Neural progenitor cell (in vitro differentiated cells): Measurements from ENCODE around the gene GGTLC2. TPM values are rescaled to one million over a fixed set of nuclear protein-coding genes. Genes with fewer than 3 reads are reported as not detected.
"Not testable (repeated sequence)": the region's sequence is repeated elsewhere in the genome, so short reads cannot be mapped to it uniquely, and the experiment has no call there.

Source experiments
- DNase-seq: peaks from one replicate; pipeline ENCODE4 v3.0.0-alpha.2; 2016; ENCODE audit warnings: low spot score
- H2AFZ ChIP-seq: fragments of 200-600 bp; sonication (generic); replicated peaks from 2 replicates; pipeline ENCODE4 v1.6.1; 2016; ENCODE audit warnings: antibody characterized with exemption
- H3F3A ChIP-seq: fragments of 200-600 bp; sonication (generic); 2 replicates; pipeline ENCODE4 v1.6.1; 2016; ENCODE audit warnings: antibody characterized with exemption, low read depth
- H3K27ac ChIP-seq: fragments of 200-600 bp; sonication (generic); 2 replicates; pipeline ENCODE4 v1.5.1; 2016; ENCODE audit warnings: mild to moderate bottlenecking
- H3K27me3 ChIP-seq: fragments of 200-600 bp; sonication (generic); 2 replicates; pipeline ENCODE4 v1.6.1; 2016; ENCODE audit warnings: mild to moderate bottlenecking, moderate library complexity
- H3K36me3 ChIP-seq: fragments of 200-600 bp; sonication (generic); 2 replicates; pipeline ENCODE4 v1.5.1; 2016
- H3K4me1 ChIP-seq: fragments of 200-600 bp; sonication (generic); 2 replicates; pipeline ENCODE4 v1.6.1; 2016; ENCODE audit warnings: mixed run types
- H3K4me2 ChIP-seq: fragments of 200-600 bp; sonication (generic); 2 replicates; pipeline ENCODE4 v1.6.1; 2016
- H3K4me3 ChIP-seq: fragments of 200-600 bp; sonication (generic); 2 replicates; pipeline ENCODE4 v1.5.1; 2016
- H3K79me2 ChIP-seq: fragments of 200-600 bp; sonication (generic); 2 replicates; pipeline ENCODE4 v1.6.1; 2016; ENCODE audit warnings: low read depth
- H3K9ac ChIP-seq: fragments of 200-600 bp; sonication (generic); 2 replicates; pipeline ENCODE4 v1.6.1; 2016
- H3K9me3 ChIP-seq: fragments of 200-600 bp; sonication (generic); 2 replicates; pipeline ENCODE4 v1.5.1; 2016; ENCODE audit warnings: low read depth
- H4K20me1 ChIP-seq: fragments of 200-600 bp; sonication (generic); 2 replicates; pipeline ENCODE4 v1.6.1; 2016; ENCODE audit warnings: low read depth
- H3K27ac Mint-ChIP-seq: 3 replicates; pipeline ENCODE4 v1.8.0; 2021; ENCODE audit warnings: mixed read lengths
- H3K27me3 Mint-ChIP-seq: 2 replicates; pipeline ENCODE4 v1.8.0; 2022; ENCODE audit warnings: low read depth, mild to moderate bottlenecking, inconsistent platforms, moderate library complexity, mixed read lengths; ENCODE audit not compliant: insufficient read depth
- H3K36me3 Mint-ChIP-seq: 3 replicates; pipeline ENCODE4 v1.8.0; 2021; ENCODE audit warnings: mixed read lengths
- H3K4me1 Mint-ChIP-seq: 3 replicates; pipeline ENCODE4 v1.8.0; 2021; ENCODE audit warnings: mixed read lengths
- H3K4me3 Mint-ChIP-seq: 3 replicates; pipeline ENCODE4 v1.8.0; 2021; ENCODE audit warnings: mild to moderate bottlenecking, moderate library complexity, mixed read lengths
- H3K9me3 Mint-ChIP-seq: 3 replicates; pipeline ENCODE4 v1.8.0; 2020; ENCODE audit warnings: mixed read lengths
- total RNA-seq: library from RNA; depleted of rRNA; stranded (reverse); fragments of >200 nt; gene quantifications from 2 replicates; pipeline ENCODE4 v1.2.3, GENCODE V29; 2015; ENCODE audit warnings: low replicate concordance

GGTLC2 gene
- total RNA-seq, 1 donor from 2014 or later: not detected

GRCh38 chr22:22650398-22650797, 6.0 kb downstream of the GGTLC2 start:
- not testable (repeated sequence) for H3K36me3 Mint-ChIP-seq, H3K27ac ChIP-seq, H3F3A ChIP-seq, H3K27me3 Mint-ChIP-seq, H3K36me3 ChIP-seq, DNase-seq, H3K9me3 ChIP-seq, H3K9ac ChIP-seq, H3K79me2 ChIP-seq, H2AFZ ChIP-seq, H3K4me2 ChIP-seq, H3K4me3 Mint-ChIP-seq, H3K27ac Mint-ChIP-seq, H3K4me3 ChIP-seq, H3K27me3 ChIP-seq, H3K4me1 ChIP-seq, H3K9me3 Mint-ChIP-seq, H4K20me1 ChIP-seq
- H3K4me1 Mint-ChIP-seq: peaks cover 10% of the 10 kb centered on the region

- H3K4me1 Mint-ChIP-seq: peaks cover 10% of the 10 kb centered on the region
- not testable (repeated sequence) for H3K4me3 ChIP-seq, H3K27ac Mint-ChIP-seq, H3K27me3 Mint-ChIP-seq, H3K27ac ChIP-seq, H2AFZ ChIP-seq, H3K9me3 ChIP-seq, H3K79me2 ChIP-seq, H3K4me3 Mint-ChIP-seq, H3K4me2 ChIP-seq, H4K20me1 ChIP-seq, H3K9ac ChIP-seq, H3K4me1 ChIP-seq, H3F3A ChIP-seq, H3K36me3 Mint-ChIP-seq, H3K36me3 ChIP-seq, H3K9me3 Mint-ChIP-seq, DNase-seq
- H3K27me3 ChIP-seq: peaks cover 10% of the 10 kb centered on the region
These were observed 6.5 kb downstream of the GGTLC2 start for GRCh38 chr22:22650803-22651515.

- H2AFZ ChIP-seq, H3K4me3 ChIP-seq, H3F3A ChIP-seq, H3K9me3 Mint-ChIP-seq, H3K27me3 Mint-ChIP-seq, H3K4me2 ChIP-seq, H3K4me1 ChIP-seq, H4K20me1 ChIP-seq, DNase-seq, H3K9me3 ChIP-seq, H3K36me3 Mint-ChIP-seq, H3K9ac ChIP-seq, H3K36me3 ChIP-seq, H3K27ac ChIP-seq, H3K79me2 ChIP-seq: not testable (repeated sequence)
- Mint-ChIP-seq H3K4me1 (peaks cover 10% of the 10 kb centered on the region), H3K27ac (peak overlapping the region; percentile 76), H3K4me3 (peak overlapping the region; percentile 55)
- H3K27me3 ChIP-seq: peaks cover 15% of the 10 kb centered on the region
These were observed 7.2 kb downstream of the GGTLC2 start for GRCh38 chr22:22651593-22651992.

GRCh38 chr22:22652102-22652501, 7.7 kb downstream of the GGTLC2 start:
- not testable (repeated sequence) for H3K79me2 ChIP-seq, H3K27ac ChIP-seq, H3K9me3 Mint-ChIP-seq, H2AFZ ChIP-seq, H3K9me3 ChIP-seq, H3K36me3 Mint-ChIP-seq, H3K4me1 ChIP-seq, H3K9ac ChIP-seq, H3K27ac Mint-ChIP-seq, H3K4me2 ChIP-seq, H3F3A ChIP-seq, H3K27me3 Mint-ChIP-seq, H3K36me3 ChIP-seq, H3K4me3 ChIP-seq, H3K4me3 Mint-ChIP-seq, DNase-seq, H4K20me1 ChIP-seq
- H3K27me3 ChIP-seq: peaks cover 16% of the 10 kb centered on the region
- H3K4me1 Mint-ChIP-seq: peaks cover 10% of the 10 kb centered on the region

- H3K9me3 Mint-ChIP-seq: not testable (repeated sequence)
These were observed 8.2 kb downstream of the GGTLC2 start for GRCh38 chr22:22652573-22652972.

More at GRCh38 chr22:22652573-22652972, 8.2 kb downstream of the GGTLC2 start:
- H3K36me3 Mint-ChIP-seq, H2AFZ ChIP-seq, H3K27ac ChIP-seq, H3K4me3 ChIP-seq, H3K27ac Mint-ChIP-seq, H4K20me1 ChIP-seq, H3K4me2 ChIP-seq, H3F3A ChIP-seq, H3K9me3 ChIP-seq, H3K4me1 ChIP-seq, H3K27me3 Mint-ChIP-seq, H3K36me3 ChIP-seq, H3K9ac ChIP-seq, DNase-seq, H3K79me2 ChIP-seq: not testable (repeated sequence)
- peaks cover 18% of the 10 kb centered on the region for H3K27me3 ChIP-seq
- Mint-ChIP-seq H3K4me1 (peaks cover 13% of the 10 kb centered on the region), H3K4me3 (peak overlapping the region; percentile 14)
